Fibroblast of lung (primary cell): ENCODE results near the gene ASIC4. TPM values are rescaled to one million over a fixed set of nuclear protein-coding genes. Genes with fewer than 3 reads are reported as not detected.

ENCODE experiments used
- DNase-seq, 2 donors: peaks; one replicate each; pipeline versions ENCODE4 v3.0.0 to v3.0.0-alpha.2; 2010; ENCODE audit warnings: low read depth in 2 of 2
- H2AFZ ChIP-seq: 2 replicates; pipeline ENCODE4 v1.5.1; 2012; ENCODE audit warnings: low read length, control low read depth, inconsistent platforms
- H3K27ac ChIP-seq: 2 replicates; pipeline ENCODE4 v1.5.1; 2011; ENCODE audit warnings: low read length, control low read depth; ENCODE audit not compliant: insufficient read depth
- H3K27me3 ChIP-seq: 2 replicates; pipeline ENCODE4 v1.5.1; 2011; ENCODE audit warnings: mild to moderate bottlenecking, low read length; ENCODE audit not compliant: control insufficient read depth, insufficient read depth
- H3K36me3 ChIP-seq: 2 replicates; pipeline ENCODE4 v1.5.1; 2011; ENCODE audit warnings: low read length; ENCODE audit not compliant: control insufficient read depth, insufficient read depth
- H3K4me1 ChIP-seq: 2 replicates; pipeline ENCODE4 v1.5.1; 2011; ENCODE audit warnings: low read length; ENCODE audit not compliant: control insufficient read depth, insufficient read depth; ENCODE audit errors: extremely low read depth
- H3K4me2 ChIP-seq: 2 replicates; pipeline ENCODE4 v1.5.1; 2011; ENCODE audit warnings: low read length, control low read depth; ENCODE audit not compliant: insufficient read depth; ENCODE audit errors: extremely low read depth
- H3K4me3 ChIP-seq, 4 experiments: fragments of 200-600 bp in 1 of 4; sonication (generic) in 1 of 4; replicated peaks in 1 of 4; 2 replicates each; pipeline ENCODE4 v1.5.1; 2011 to 2016; ENCODE audit warnings: low read length in 4 of 4, low read depth in 3 of 4, mild to moderate bottlenecking in 3 of 4, control low read depth in 2 of 4, inconsistent platforms in 1 of 4, mixed read lengths in 1 of 4; ENCODE audit not compliant: insufficient read depth in 1 of 4; ENCODE audit errors: control extremely low read depth in 1 of 4
- H3K79me2 ChIP-seq: 2 replicates; pipeline ENCODE4 v1.5.1; 2012; ENCODE audit warnings: mild to moderate bottlenecking, low read length, inconsistent platforms; ENCODE audit not compliant: control insufficient read depth, insufficient read depth
- H3K9ac ChIP-seq: 2 replicates; pipeline ENCODE4 v1.5.1; 2011; ENCODE audit warnings: mild to moderate bottlenecking, low read length, control low read depth; ENCODE audit not compliant: insufficient read depth
- H3K9me3 ChIP-seq: 2 replicates; pipeline ENCODE4 v1.5.1; 2012; ENCODE audit warnings: low read depth, low read length; ENCODE audit not compliant: control insufficient read depth, insufficient read depth
- H4K20me1 ChIP-seq: 2 replicates; pipeline ENCODE4 v1.5.1; 2011; ENCODE audit warnings: low read length; ENCODE audit not compliant: control insufficient read depth, insufficient read depth; ENCODE audit errors: extremely low read depth
- CTCF ChIP-seq, 2 donors: IDR thresholded peaks in 1 of 2; conservative IDR thresholded peaks in 1 of 2; 1 replicate in 1 of 2; 2 replicates in 1 of 2; pipeline ENCODE4 v1.5.1; 2011 to 2012; ENCODE audit warnings: low read length in 2 of 2, control low read depth in 1 of 2, inconsistent platforms in 1 of 2, low read depth in 1 of 2, mild to moderate bottlenecking in 1 of 2
- EZH2 ChIP-seq: IDR thresholded peaks from 2 replicates; pipeline ENCODE4 v1.5.1; 2012; ENCODE audit warnings: low read length, control low read depth, mild to moderate bottlenecking; ENCODE audit errors: missing control alignments
- polyA plus RNA-seq, 2 donors: library from polyadenylated mRNA; depleted of rRNA in 1 of 2; stranded (reverse) in 1 of 2; unstranded in 1 of 2; fragments of >200 nt; gene quantifications; 2 replicates each; pipeline ENCODE4 v1.2.1, GENCODE V29; 2011 to 2012; ENCODE audit warnings: missing spikeins in 1 of 2
- total RNA-seq: library from RNA; depleted of rRNA; stranded (reverse); fragments of >200 nt; gene quantifications from 2 replicates; pipeline ENCODE4 v1.2.1, GENCODE V29; 2014

Gene ASIC4
- total and polyA plus RNA-seq, 2 donors (not counting 1 experiment from before 2014, with no cell fraction given) = 0.33 TPM; not detected in 1

GRCh38 chr2:219484343-219485200, 29.7 kb upstream of the ASIC4 start:
- H3K9me3 ChIP-seq = no peaks in the 10 kb centered on the region
- H3K9ac ChIP-seq = no peak overlapping the region
- peaks cover 29% of the 10 kb centered on the region for H3K27me3 ChIP-seq
- no peak overlapping the region for H3K27ac ChIP-seq
- no peak overlapping the region for H3K4me3 ChIP-seq
- H2AFZ ChIP-seq = no peak overlapping the region
- H4K20me1 ChIP-seq = no peaks in the 10 kb centered on the region
- peak; percentile 95 for TF ChIP-seq EZH2
- no peak for TF ChIP-seq CTCF (conservative IDR thresholded peaks at IDR 0.05 in 1 of 2, IDR thresholded peaks at IDR 0.05 in 1 of 2; ENCODE audit: low read depth in 1 of 2, low read length in 2 of 2)
- H3K79me2 ChIP-seq = no peaks in the 10 kb centered on the region
- H3K4me2 ChIP-seq = no peak overlapping the region
- DNase-seq = no peak
- H3K36me3 ChIP-seq = no peaks in the 10 kb centered on the region
- no peaks in the 10 kb centered on the region for H3K4me1 ChIP-seq

GRCh38 chr2:219485201-219485580, 29.1 kb upstream of the ASIC4 start:
- no peaks in the 10 kb centered on the region for H3K79me2 ChIP-seq
- H3K4me1 ChIP-seq = no peaks in the 10 kb centered on the region
- H3K9me3 ChIP-seq = no peaks in the 10 kb centered on the region
- H3K4me2 ChIP-seq = no peak overlapping the region
- H3K36me3 ChIP-seq = no peaks in the 10 kb centered on the region
- no peak for DNase-seq
- no peak overlapping the region for H2AFZ ChIP-seq
- H3K4me3 ChIP-seq = no peak overlapping the region
- no peak overlapping the region for H3K27ac ChIP-seq
- TF ChIP-seq EZH2 = no peak
- TF ChIP-seq CTCF (conservative IDR thresholded peaks at IDR 0.05 in 1 of 2, IDR thresholded peaks at IDR 0.05 in 1 of 2; ENCODE audit: low read depth in 1 of 2, low read length in 2 of 2) = no peak
- H4K20me1 ChIP-seq = no peaks in the 10 kb centered on the region
- peaks cover 29% of the 10 kb centered on the region for H3K27me3 ChIP-seq
- no peak overlapping the region for H3K9ac ChIP-seq

GRCh38 chr2:219486380-219486959, 27.8 kb upstream of the ASIC4 start:
- H3K27ac ChIP-seq = no peak overlapping the region
- no peak overlapping the region for H3K4me2 ChIP-seq
- H4K20me1 ChIP-seq = no peaks in the 10 kb centered on the region
- no peaks in the 10 kb centered on the region for H3K79me2 ChIP-seq
- TF ChIP-seq EZH2 (no peak), CTCF (conservative IDR thresholded peaks at IDR 0.05 in 1 of 2, IDR thresholded peaks at IDR 0.05 in 1 of 2; ENCODE audit: low read depth in 1 of 2, low read length in 2 of 2) (no peak)
- H3K36me3 ChIP-seq = no peaks in the 10 kb centered on the region
- H3K27me3 ChIP-seq = peaks cover 29% of the 10 kb centered on the region
- no peak overlapping the region for H3K4me3 ChIP-seq
- H3K4me1 ChIP-seq = no peaks in the 10 kb centered on the region
- no peaks in the 10 kb centered on the region for H3K9me3 ChIP-seq
- H3K9ac ChIP-seq = no peak overlapping the region
- no peak for DNase-seq
- H2AFZ ChIP-seq = no peak overlapping the region
